PC-9 (cell line): ENCODE data around the gene BRIP1.

ENCODE experiments used
- EZH2 ChIP-seq: fragments of 200-600 bp; sonication (generic); IDR thresholded peaks from 2 replicates; pipeline ENCODE4 v1.8.0; 2017; ENCODE audit warnings: antibody characterized with exemption, low read depth
- TF ChIP-seq, protein P1 (sequence below): fragments of 200-600 bp; sonication (generic); conservative IDR thresholded peaks from 2 replicates; pipeline ENCODE4 v1.6.1; 2017; ENCODE audit warnings: mixed run types, antibody characterized with exemption, mild to moderate bottlenecking, moderate library complexity

DNA sequence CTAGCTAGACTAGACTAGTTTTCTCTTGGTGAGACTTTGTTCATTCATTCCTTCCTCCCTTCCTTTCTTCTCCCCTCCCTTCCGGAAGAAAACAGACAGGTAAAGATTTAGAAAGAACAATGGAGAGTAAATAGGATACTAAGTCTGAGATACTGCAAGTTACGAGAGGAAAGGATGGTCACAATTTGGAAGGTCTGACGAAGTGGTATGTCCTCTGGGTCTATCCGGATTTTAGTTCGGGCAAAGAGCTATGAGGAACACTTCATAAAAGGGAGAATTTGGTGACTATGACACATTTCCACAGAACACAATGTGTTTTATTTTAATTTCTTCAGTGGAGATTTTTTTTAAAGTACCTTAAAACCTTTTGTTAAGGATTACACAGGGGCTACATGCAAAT lies 107.7 kb downstream of the BRIP1 start:
- TF ChIP-seq, protein P1, sequence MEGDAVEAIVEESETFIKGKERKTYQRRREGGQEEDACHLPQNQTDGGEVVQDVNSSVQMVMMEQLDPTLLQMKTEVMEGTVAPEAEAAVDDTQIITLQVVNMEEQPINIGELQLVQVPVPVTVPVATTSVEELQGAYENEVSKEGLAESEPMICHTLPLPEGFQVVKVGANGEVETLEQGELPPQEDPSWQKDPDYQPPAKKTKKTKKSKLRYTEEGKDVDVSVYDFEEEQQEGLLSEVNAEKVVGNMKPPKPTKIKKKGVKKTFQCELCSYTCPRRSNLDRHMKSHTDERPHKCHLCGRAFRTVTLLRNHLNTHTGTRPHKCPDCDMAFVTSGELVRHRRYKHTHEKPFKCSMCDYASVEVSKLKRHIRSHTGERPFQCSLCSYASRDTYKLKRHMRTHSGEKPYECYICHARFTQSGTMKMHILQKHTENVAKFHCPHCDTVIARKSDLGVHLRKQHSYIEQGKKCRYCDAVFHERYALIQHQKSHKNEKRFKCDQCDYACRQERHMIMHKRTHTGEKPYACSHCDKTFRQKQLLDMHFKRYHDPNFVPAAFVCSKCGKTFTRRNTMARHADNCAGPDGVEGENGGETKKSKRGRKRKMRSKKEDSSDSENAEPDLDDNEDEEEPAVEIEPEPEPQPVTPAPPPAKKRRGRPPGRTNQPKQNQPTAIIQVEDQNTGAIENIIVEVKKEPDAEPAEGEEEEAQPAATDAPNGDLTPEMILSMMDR = no peak
- TF ChIP-seq EZH2 = no peak
